ENCODE data around the gene ZMIZ1. TPM values are rescaled to one million over a fixed set of nuclear protein-coding genes. Genes with fewer than 3 reads are reported as not detected.

ZMIZ1 gene
- total RNA-seq, 1 experiment from 2014 or later = 28.4 TPM

GRCh38 chr10:79270466-79271246, 201.9 kb downstream of the ZMIZ1 start:
- POLR2A ChIA-PET = no interaction called here
- H3K79me2 ChIP-seq (ENCODE audit: insufficient read depth, low read length) = no peaks in the 10 kb centered on the region
- BruUV-seq (replicated peaks) = no TSS peak

More at GRCh38 chr10:79270466-79271246, 201.9 kb downstream of the ZMIZ1 start:
- no peak overlapping the region for H3K4me3 ChIP-seq (replicated peaks in 1 of 2; ENCODE audit: low read depth in 1 of 2, low read length in 2 of 2)
- no peak for TF ChIP-seq SP1 (IDR thresholded peaks at IDR 0.05; ENCODE audit: low read depth)
- TF ChIP-seq SIN3A (IDR thresholded peaks at IDR 0.05; ENCODE audit: low read depth) = no peak
- no peak for TF ChIP-seq FOSL1 (IDR thresholded peaks at IDR 0.05; ENCODE audit: low read depth)
- TF ChIP-seq ZNF274 (IDR thresholded peaks at IDR 0.05; ENCODE audit: low read depth, low read length) = no peak
- TF ChIP-seq CBX3 (IDR thresholded peaks at IDR 0.05; ENCODE audit: low read depth) = no peak
- no peak for TF ChIP-seq EZH2 (IDR thresholded peaks at IDR 0.05)
- TF ChIP-seq RAD21 (IDR thresholded peaks at IDR 0.05; ENCODE audit: low read depth) = no peak
- TF ChIP-seq ELF1 (IDR thresholded peaks at IDR 0.05; ENCODE audit: borderline replicate concordance, low read depth) = no peak
- no peak for TF ChIP-seq POLR2A (IDR thresholded peaks at IDR 0.05; ENCODE audit: borderline replicate concordance, extremely low read depth, insufficient read depth, insufficient read length)
- TF ChIP-seq EZH2phosphoT487 (IDR thresholded peaks at IDR 0.05; ENCODE audit: borderline replicate concordance) = no peak
- no peak for TF ChIP-seq EGR1 (IDR thresholded peaks at IDR 0.05; ENCODE audit: low read depth)
- TF ChIP-seq JUND (IDR thresholded peaks at IDR 0.05) = no peak
- TF ChIP-seq REST (IDR thresholded peaks at IDR 0.05; ENCODE audit: low read depth) = no peak
- TF ChIP-seq YY1 (IDR thresholded peaks at IDR 0.05; ENCODE audit: extremely low read depth, insufficient replicate concordance, low read depth, low read length) = no peak
- TF ChIP-seq SRF (IDR thresholded peaks at IDR 0.05; ENCODE audit: low read depth) = no peak
- TF ChIP-seq, protein P1, sequence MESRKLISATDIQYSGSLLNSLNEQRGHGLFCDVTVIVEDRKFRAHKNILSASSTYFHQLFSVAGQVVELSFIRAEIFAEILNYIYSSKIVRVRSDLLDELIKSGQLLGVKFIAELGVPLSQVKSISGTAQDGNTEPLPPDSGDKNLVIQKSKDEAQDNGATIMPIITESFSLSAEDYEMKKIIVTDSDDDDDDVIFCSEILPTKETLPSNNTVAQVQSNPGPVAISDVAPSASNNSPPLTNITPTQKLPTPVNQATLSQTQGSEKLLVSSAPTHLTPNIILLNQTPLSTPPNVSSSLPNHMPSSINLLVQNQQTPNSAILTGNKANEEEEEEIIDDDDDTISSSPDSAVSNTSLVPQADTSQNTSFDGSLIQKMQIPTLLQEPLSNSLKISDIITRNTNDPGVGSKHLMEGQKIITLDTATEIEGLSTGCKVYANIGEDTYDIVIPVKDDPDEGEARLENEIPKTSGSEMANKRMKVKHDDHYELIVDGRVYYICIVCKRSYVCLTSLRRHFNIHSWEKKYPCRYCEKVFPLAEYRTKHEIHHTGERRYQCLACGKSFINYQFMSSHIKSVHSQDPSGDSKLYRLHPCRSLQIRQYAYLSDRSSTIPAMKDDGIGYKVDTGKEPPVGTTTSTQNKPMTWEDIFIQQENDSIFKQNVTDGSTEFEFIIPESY (IDR thresholded peaks at IDR 0.05; ENCODE audit: extremely low read depth, insufficient replicate concordance, low read length) = no peak
- no peak overlapping the region for H3K4me2 ChIP-seq (ENCODE audit: low read length)
- intact Hi-C loops (cut with micrococcal nuclease) = no loop called here
- H2AFZ ChIP-seq (ENCODE audit: low read depth, low read length, poor library complexity, severe bottlenecking) = no peak overlapping the region
- H3K9me2 ChIP-seq (ENCODE audit: insufficient read depth) = no peaks in the 10 kb centered on the region
- H3K27me3 ChIP-seq (ENCODE audit: insufficient read depth, low read length) = no peaks in the 10 kb centered on the region
- H3K9ac ChIP-seq (ENCODE audit: low read length) = no peak overlapping the region
- DNase-seq (ENCODE audit: low read depth, low spot score) (no peak), ATAC-seq (no peak)
- no peak overlapping the region for H3K27ac ChIP-seq (ENCODE audit: low read depth, low read length)
- no peaks in the 10 kb centered on the region; a peak in 1 of 4 replicates for H3K4me1 ChIP-seq (ENCODE audit: control insufficient read depth in 1 of 2, insufficient read depth in 2 of 2, low read length in 2 of 2)
- no peaks in the 10 kb centered on the region for H3K36me3 ChIP-seq (ENCODE audit: control insufficient read depth in 1 of 2, insufficient read depth in 2 of 2, low read length in 2 of 2)
- H3K9me3 ChIP-seq (ENCODE audit: control insufficient read depth in 1 of 2, insufficient read depth in 1 of 2, low read depth in 1 of 2, low read length in 2 of 2) = no peaks in the 10 kb centered on the region
- ChIA-PET RAD21 (ENCODE audit: low non-redundant PET in 1 of 2, low total read pairs in 2 of 2, uncharacterized antibody in 2 of 2, unreplicated experiment in 2 of 2) (no interaction called here), CTCF (no interaction called here)
- no peaks in the 10 kb centered on the region for H4K20me1 ChIP-seq (ENCODE audit: insufficient read depth)
